ENCODE results near the gene RPS6KB1. TPM values are rescaled to one million over a fixed set of nuclear protein-coding genes. Genes with fewer than 3 reads are reported as not detected.

Gene RPS6KB1
- total and polyA plus RNA-seq, 9 of the 15 experiments (the other 6 are each of a cell fraction or from before 2014, with no cell fraction given): 8.8 to 60.7 (median 35.1) TPM

- ChIA-PET POLR2A (interaction anchor here (0.8 to 1.3 kb wide), 2 partner anchors 105 kb away, joined by 3 to 5 read pairs; no protein-coding TSS in a partner anchor), CTCF (ENCODE audit: low intra/inter-chr PET ratio) (interaction anchor here (1.2 to 4.1 kb wide), 3 partner anchors 103 to 112 kb away, joined by 4 to 54 read pairs (median 21); no protein-coding TSS in a partner anchor)
- no peak overlapping the region for H3K9ac ChIP-seq (ENCODE audit: insufficient read depth in 1 of 2, low read depth in 2 of 2, low read length in 2 of 2)
- no peak overlapping the region for H2AFZ ChIP-seq (ENCODE audit: low read depth, low read length)
- H4K20me1 ChIP-seq (replicated peaks; ENCODE audit: control insufficient read depth, insufficient read depth, low read length): no peaks in the 10 kb centered on the region
- intact Hi-C loops (cut with micrococcal nuclease): loop anchor here (1.0 kb wide), 1 partner anchor 106 kb away; no protein-coding TSS in a partner anchor
- no peak for FAIRE-seq
- H3K4me3 ChIP-seq: no peak overlapping the region
- H3K36me3 ChIP-seq (ENCODE audit: control insufficient read depth, insufficient read depth, low read length): peaks cover 31% of the 10 kb centered on the region; the same call in 2 of the 3 replicates
- no TSS peak for BruUV-seq (replicated peaks)
- H3K9me1 ChIP-seq (ENCODE audit: control insufficient read depth, insufficient read depth, low read length): no peaks in the 10 kb centered on the region
- in situ Hi-C loops (cut with MboI): no loop called here
- TF ChIP-seq ZZZ3 (IDR thresholded peaks at IDR 0.05): no peak
- no peak for TF ChIP-seq TSHZ1 (CRISPR knock-in tag; IDR thresholded peaks at IDR 0.05)
- no peak for TF ChIP-seq HDGF (IDR thresholded peaks at IDR 0.05)
- no peak for TF ChIP-seq TSC22D4 (tag; IDR thresholded peaks at IDR 0.05)
- no peak for TF ChIP-seq CCNT2 (IDR thresholded peaks at IDR 0.05; ENCODE audit: borderline replicate concordance, extremely low read depth, insufficient read length, low read depth, low read length)
- no peak for TF ChIP-seq ETV6 (IDR thresholded peaks at IDR 0.05; ENCODE audit: borderline replicate concordance in 1 of 2, low read depth in 2 of 2, low read length in 1 of 2)
- no peak for TF ChIP-seq ETV6 (CRISPR knock-in tag; IDR thresholded peaks at IDR 0.05; ENCODE audit: borderline replicate concordance)
- TF ChIP-seq POLR3A (IDR thresholded peaks at IDR 0.05; ENCODE audit: borderline replicate concordance, extremely low read depth, insufficient read depth, insufficient read length): no peak
- TF ChIP-seq, protein P1, sequence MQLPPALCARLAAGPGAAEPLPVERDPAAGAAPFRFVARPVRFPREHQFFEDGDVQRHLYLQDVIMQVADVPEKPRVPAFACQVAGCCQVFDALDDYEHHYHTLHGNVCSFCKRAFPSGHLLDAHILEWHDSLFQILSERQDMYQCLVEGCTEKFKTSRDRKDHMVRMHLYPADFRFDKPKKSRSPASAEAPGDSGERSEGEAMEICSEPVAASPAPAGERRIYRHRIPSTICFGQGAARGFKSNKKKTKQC (CRISPR knock-in tag; IDR thresholded peaks at IDR 0.05): no peak
- TF ChIP-seq SIRT6 (IDR thresholded peaks at IDR 0.05; ENCODE audit: low read depth, low read length): no peak
- TF ChIP-seq ZNF3 (CRISPR knock-in tag; IDR thresholded peaks at IDR 0.05): no peak
- TF ChIP-seq IFI16 (CRISPR knock-in tag; IDR thresholded peaks at IDR 0.05): no peak
- TF ChIP-seq NFE2 (IDR thresholded peaks at IDR 0.05; ENCODE audit: low read depth): no peak
- TF ChIP-seq HNRNPL (IDR thresholded peaks at IDR 0.05; ENCODE audit: low read depth, low read length): no peak
- no peak for TF ChIP-seq SREBF2 (CRISPR knock-in tag; IDR thresholded peaks at IDR 0.05)
- no peak for TF ChIP-seq ZFX (CRISPR knock-in tag; IDR thresholded peaks at IDR 0.05)
- no peak for TF ChIP-seq ZBTB8A (IDR thresholded peaks at IDR 0.05; ENCODE audit: partially characterized antibody)
- TF ChIP-seq NFIX (CRISPR knock-in tag; IDR thresholded peaks at IDR 0.05; ENCODE audit: low read depth): no peak
- no peak for TF ChIP-seq MAZ (CRISPR knock-in tag; conservative IDR thresholded peaks at IDR 0.05 in 1 of 2, IDR thresholded peaks at IDR 0.05 in 1 of 2)
- TF ChIP-seq ZBTB1 (CRISPR knock-in tag; IDR thresholded peaks at IDR 0.05; ENCODE audit: borderline replicate concordance, low read depth): no peak
- no peak for TF ChIP-seq ZNF212 (CRISPR knock-in tag; IDR thresholded peaks at IDR 0.05)
- H3K4me2 ChIP-seq (ENCODE audit: insufficient read depth, low read length): no peak overlapping the region
- H3K79me2 ChIP-seq (ENCODE audit: control insufficient read depth, insufficient read depth, low read length): no peaks in the 10 kb centered on the region
- ATAC-seq: no peak
- no peaks in the 10 kb centered on the region for H3K9me3 ChIP-seq (replicated peaks; ENCODE audit: control insufficient read depth, insufficient read depth, low read depth, low read length)
- 0 out of 5 replicates have a peak, but pooled peaks cover 0 to 2% of the 10 kb centered on the region in 2 experiments for H3K4me1 ChIP-seq (replicated peaks in 1 of 2; ENCODE audit: control insufficient read depth in 2 of 2, insufficient read depth in 2 of 2, low read length in 2 of 2)
- WGBS (ENCODE audit: insufficient coverage, low coverage, missing lambda C conversion rate): 20% methylated on average over 1 of the region's 3 CpGs
- DNase-seq (ENCODE audit: extremely low read depth in 1 of 4, low spot score in 3 of 4): no peak
- no peaks in the 10 kb centered on the region for H3K27me3 ChIP-seq (ENCODE audit: control insufficient read depth in 2 of 2, insufficient read depth in 2 of 2, low read length in 2 of 2)
- H3K27ac ChIP-seq (ENCODE audit: extremely low read depth, low read depth, low read length): no peak overlapping the region
Observed at GRCh38 chr17:59858932-59859331, 34.0 kb upstream of the RPS6KB1 start.
